ENCODE results near the gene STRADA.

STRADA gene

GRCh38 chr17:63700528-63701455 is 40.8 kb downstream of the STRADA start:
- peak; percentile 38 for DNase-seq

GRCh38 chr17:63699638-63700527 is 41.7 kb downstream of the STRADA start, which contains the start of gene LIMD2:
TSS of gene LIMD2 (minus strand) at chr17:63700125. CDS start at chr17:63699298, 827 bp downstream.
- DNase-seq = peak; percentile 78

GRCh38 chr17:63698886-63699637 is 42.5 kb downstream of the STRADA start:
- peak; percentile 72 for DNase-seq

GRCh38 chr17:63698381-63698885 is 43.2 kb downstream of the STRADA start:
- DNase-seq = no peak

- peak; percentile 69 for DNase-seq
Measured at GRCh38 chr17:63697341-63698286, 44.0 kb downstream of the STRADA start.

- peak; percentile 16 for DNase-seq
Measured at GRCh38 chr17:63696381-63696961, 45.1 kb downstream of the STRADA start.

- DNase-seq = no peak
Measured at GRCh38 chr17:63695889-63696288, 45.7 kb downstream of the STRADA start.

- no peak for DNase-seq
Measured at GRCh38 chr17:63694950-63695773, 46.4 kb downstream of the STRADA start.

GRCh38 chr17:63694229-63694949 is 47.2 kb downstream of the STRADA start:
- DNase-seq = no peak

- DNase-seq = no peak
Measured at GRCh38 chr17:63693411-63694113, 48.0 kb downstream of the STRADA start.

GRCh38 chr17:63692195-63692816 is 49.3 kb downstream of the STRADA start:
- DNase-seq = no peak

- DNase-seq = no peak
Measured at GRCh38 chr17:63689479-63689878, 52.1 kb downstream of the STRADA start.

GRCh38 chr17:63688396-63689020 is 53.1 kb downstream of the STRADA start:
- DNase-seq = no peak

GRCh38 chr17:63686138-63686685 is 55.4 kb downstream of the STRADA start:
- DNase-seq = no peak

- DNase-seq = no peak
Measured at GRCh38 chr17:63685578-63685977, 56.0 kb downstream of the STRADA start.

- no peak for DNase-seq
Measured at GRCh38 chr17:63685041-63685440, 56.6 kb downstream of the STRADA start.

GRCh38 chr17:63682981-63683380 is 58.6 kb downstream of the STRADA start:
- no peak for DNase-seq

Measured in stimulated activated naive CD4-positive, alpha-beta T cell treated with Interleukin-2 at 50 U/mL for 16 hours (primary cell).